A673 (cell line): ENCODE measurements around the gene KCNF1.

Source experiments
- CTCF ChIP-seq: fragments of 300-800, 200-600 bp; sonication (generic); conservative IDR thresholded peaks from 2 replicates; pipeline ENCODE4 v1.5.1; 2017; ENCODE audit warnings: low read depth, mild to moderate bottlenecking, antibody characterized with exemption, low read length, moderate library complexity, mixed read lengths
- EZH2 ChIP-seq: fragments of 200-600 bp; sonication (generic); IDR thresholded peaks from 2 replicates; pipeline ENCODE4 v1.6.1; 2017; ENCODE audit warnings: borderline replicate concordance, low read depth, mild to moderate bottlenecking, mixed read lengths, antibody characterized with exemption, low read length; ENCODE audit not compliant: poor library complexity, severe bottlenecking

- no peak for TF ChIP-seq CTCF
- TF ChIP-seq EZH2, result no peak
These were observed 33.3 kb upstream of the KCNF1 start for GRCh38 chr2:10878268-10878915.
